WI38 (cell line): ENCODE data around the gene S1PR5.
A peak's percentile ranks its signal among the peaks of the same experiment; 100 is the strongest.

Source experiments
- H3K4me3 ChIP-seq: 2 replicates; pipeline ENCODE4 v1.5.1; 2011; ENCODE audit warnings: low read depth, mild to moderate bottlenecking, control low read depth, low read length
- CTCF ChIP-seq: IDR thresholded peaks from 2 replicates; pipeline ENCODE4 v1.5.1; 2012; ENCODE audit warnings: low read depth, mild to moderate bottlenecking, control low read depth, low read length

S1PR5 gene

DNA sequence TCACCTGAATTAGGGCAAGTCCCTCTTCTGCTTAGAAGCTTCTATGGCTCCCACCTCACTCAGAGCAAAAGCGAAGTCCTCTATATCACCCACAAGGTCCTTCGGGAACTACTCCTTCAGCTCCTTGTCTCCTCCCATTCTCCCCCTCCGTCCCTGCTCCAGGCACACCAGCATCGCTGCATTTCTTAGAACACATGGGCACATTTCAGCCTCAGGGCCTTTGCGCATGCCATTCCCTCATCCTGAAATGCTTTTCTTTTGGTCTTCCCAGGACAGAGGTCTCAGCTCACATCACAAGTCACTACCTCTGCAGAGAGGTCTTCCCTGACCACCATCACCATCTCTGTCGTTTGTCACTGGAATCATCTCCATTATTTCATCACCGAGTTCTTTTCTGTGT lies 4.0 kb downstream of the S1PR5 start:
- TF ChIP-seq CTCF = no peak
- no peak overlapping the region for H3K4me3 ChIP-seq

DNA sequence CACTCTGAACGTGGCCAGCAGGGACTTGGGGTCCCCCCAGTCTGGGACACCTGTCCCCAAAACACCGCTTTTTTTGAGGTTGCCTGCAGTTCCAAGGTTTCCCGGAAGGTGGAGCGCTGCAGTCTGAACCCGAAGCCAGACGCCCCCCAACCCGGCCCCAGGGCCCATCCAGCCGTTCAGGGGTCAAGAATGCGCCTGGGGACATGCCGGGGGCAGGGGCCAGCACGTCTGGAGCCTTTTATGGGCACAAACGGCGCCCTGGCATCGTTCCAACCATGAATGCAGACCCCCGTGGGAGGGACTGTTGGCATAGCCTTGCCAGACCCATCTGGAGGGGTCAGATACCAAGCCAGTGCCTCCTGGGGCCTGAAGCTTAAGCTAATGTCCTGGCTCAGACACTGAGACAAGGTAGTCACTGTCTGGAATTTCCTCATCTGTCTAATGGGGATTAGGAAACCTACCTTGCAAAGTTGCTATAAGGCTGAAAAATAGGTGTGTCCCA lies 6.9 kb downstream of the S1PR5 start:
- H3K4me3 ChIP-seq = no peak overlapping the region
- peak; percentile 86 for TF ChIP-seq CTCF

DNA sequence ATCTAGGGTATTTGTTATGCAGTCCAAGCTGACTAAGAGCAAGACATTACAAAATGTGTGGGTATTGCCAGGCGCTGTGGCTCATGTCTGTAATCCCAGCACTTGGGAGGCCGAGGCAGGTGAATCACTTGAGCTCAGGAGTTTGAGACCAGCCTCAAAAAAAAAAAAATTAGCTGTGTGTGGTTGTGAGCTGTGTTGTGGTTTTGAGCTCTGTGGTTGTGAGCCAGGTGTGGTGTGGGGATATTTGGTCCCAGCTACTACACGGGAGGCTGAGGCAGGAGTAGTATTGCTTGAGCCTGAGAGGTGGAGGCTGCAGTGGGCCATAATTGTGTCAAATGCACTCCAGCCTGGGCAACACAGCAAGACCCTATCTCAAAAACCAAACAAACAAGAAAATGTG lies 8.5 kb downstream of the S1PR5 start:
- no peak overlapping the region for H3K4me3 ChIP-seq
- no peak for TF ChIP-seq CTCF

- no peak for TF ChIP-seq CTCF
- H3K4me3 ChIP-seq = no peak overlapping the region
These were observed 9.2 kb downstream of the S1PR5 start for GRCh38 chr19:10508036-10508435.

DNA sequence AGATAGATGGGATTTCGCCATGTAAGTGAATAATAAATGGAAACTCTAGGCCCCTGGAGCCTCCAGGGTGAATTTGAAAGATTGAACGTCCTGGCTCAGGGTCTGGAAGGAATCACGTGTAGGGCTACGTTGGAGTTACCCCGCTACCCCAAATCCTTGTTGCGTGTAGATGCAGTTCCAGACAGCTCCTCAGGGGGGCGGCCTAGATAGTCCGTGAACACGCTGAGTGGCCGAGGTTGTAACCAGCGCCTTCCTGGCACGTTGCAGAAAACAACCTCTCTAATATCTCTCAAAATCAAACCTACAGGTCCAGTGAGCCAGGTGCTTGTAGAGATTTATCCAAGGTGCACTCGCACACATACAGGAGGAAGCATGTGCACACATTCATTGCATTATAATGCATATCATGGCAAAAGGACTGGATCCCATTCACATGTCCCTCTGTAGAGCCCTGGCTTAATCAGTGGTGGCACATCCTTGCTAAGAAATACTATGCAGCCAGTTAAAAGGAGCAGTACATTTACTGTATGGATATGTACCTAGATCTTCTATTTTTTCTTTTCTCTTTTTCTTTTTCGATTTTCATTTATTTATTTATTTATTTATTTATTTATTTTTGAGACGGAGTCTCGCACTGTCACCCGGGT lies 11.5 kb downstream of the S1PR5 start:
- peak; percentile 77 for TF ChIP-seq CTCF
- no peak overlapping the region for H3K4me3 ChIP-seq

DNA sequence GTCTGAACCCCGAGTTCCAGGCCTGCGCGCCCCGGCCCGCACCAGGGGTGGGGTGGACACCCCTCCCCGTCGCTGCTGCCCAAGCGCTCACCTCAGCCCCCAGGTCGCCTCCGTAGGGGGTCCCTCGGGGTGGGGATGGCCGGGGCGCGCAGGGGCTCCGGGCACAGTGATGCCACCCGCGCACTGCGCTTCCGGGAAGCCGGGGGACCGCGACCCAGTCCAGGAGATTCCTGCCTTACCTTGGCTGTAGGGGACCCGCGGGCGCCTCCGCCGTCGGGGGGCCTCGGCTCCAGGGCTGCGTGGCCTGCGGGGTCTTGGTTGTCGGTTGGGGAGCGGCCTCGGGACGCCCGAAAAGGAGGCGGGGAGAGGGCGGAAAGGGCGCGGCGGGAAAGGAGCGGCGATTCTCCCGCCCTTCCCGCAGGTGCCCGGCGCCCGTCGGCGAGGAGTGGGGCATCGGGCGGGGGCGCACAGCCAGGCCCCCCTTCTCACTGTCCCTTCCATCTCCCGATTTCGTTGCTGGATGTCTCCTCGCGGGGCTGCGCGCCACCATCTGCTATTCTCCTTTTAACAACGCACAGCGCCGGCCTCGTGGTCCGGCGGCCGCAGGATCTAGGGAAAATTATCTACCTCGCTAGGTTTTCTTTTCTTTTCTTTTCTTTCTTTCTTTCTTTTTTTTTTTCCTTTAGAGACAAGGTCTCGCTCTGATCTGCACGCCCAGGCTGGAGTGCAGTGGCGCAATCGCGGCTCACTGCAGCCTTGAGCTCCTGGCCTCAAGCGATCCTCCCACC lies 14.1 kb downstream of the S1PR5 start, which contains the start of gene KEAP1:
Gene KEAP1 (minus strand): TSS at position 355 of the 788 bp plus-strand sequence. CDS start 3,323 bp downstream, outside the sequence.
- H3K4me3 ChIP-seq = peak within 1 kb of the TSS; percentile 88
- TF ChIP-seq CTCF = no peak

DNA sequence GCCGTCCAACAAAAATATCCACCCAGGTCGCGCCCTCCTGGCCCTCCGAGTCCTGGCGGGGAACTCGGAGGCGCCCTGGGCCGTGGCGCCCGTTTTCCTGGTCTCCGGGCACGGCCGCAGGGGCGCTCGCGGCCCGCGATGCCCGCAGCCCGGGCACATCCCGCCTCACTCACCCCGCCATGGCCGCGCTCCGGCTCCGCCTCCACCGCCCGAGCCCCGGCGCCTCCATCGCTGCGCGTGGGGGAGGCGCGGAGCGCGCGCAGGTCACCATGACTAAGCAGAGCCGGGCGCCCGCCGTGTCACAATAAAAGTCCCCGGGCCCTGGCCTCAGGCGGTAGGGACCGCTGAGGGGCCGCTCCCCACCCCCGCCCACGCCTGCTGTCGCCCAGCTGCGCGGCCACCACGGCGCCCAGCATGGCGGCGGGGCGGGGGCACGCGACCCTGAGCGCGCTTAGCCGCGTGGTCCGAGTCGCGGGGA lies 14.7 kb downstream of the S1PR5 start:
- H3K4me3 ChIP-seq = peak overlapping the region; percentile 88
- TF ChIP-seq CTCF = no peak
